Astrocyte (in vitro differentiated cells and primary cell): Measurements from ENCODE around the gene GRK5. TPM values are rescaled to one million over a fixed set of nuclear protein-coding genes. Genes with fewer than 3 reads are reported as not detected.

Experiments
- DNase-seq: peaks from one replicate; pipeline ENCODE4 v3.0.0-alpha.2; 2010; ENCODE audit warnings: low read depth
- FAIRE-seq: peaks from 2 replicates; lab custom pipeline; 2011; peaks lifted over from hg19 to GRCh38; lab: Jason Lieb, UNC
- H2AFZ ChIP-seq: 2 replicates; pipeline ENCODE4 v1.6.0; 2012; ENCODE audit warnings: low read depth, low read length, inconsistent platforms
- H3K27ac ChIP-seq: 2 replicates; pipeline ENCODE4 v1.5.1; 2011; ENCODE audit warnings: low read depth, low read length, inconsistent platforms
- H3K27me3 ChIP-seq: 2 replicates; pipeline ENCODE4 v1.6.0; 2011; ENCODE audit warnings: low read length, inconsistent platforms; ENCODE audit not compliant: insufficient read depth
- H3K36me3 ChIP-seq: 2 replicates; pipeline ENCODE4 v1.5.1; 2011; ENCODE audit warnings: low read length, inconsistent platforms; ENCODE audit not compliant: insufficient read depth
- H3K4me1 ChIP-seq: 2 replicates; pipeline ENCODE4 v1.5.1; 2011; ENCODE audit warnings: low read length, inconsistent platforms; ENCODE audit not compliant: insufficient read depth
- H3K4me2 ChIP-seq: 2 replicates; pipeline ENCODE4 v1.6.0; 2012; ENCODE audit warnings: low read length, inconsistent platforms
- H3K4me3 ChIP-seq: 2 replicates; pipeline ENCODE4 v1.5.1; 2011; ENCODE audit warnings: low read depth, mild to moderate bottlenecking, low read length, inconsistent platforms; ENCODE audit not compliant: insufficient read depth
- H3K79me2 ChIP-seq: 2 replicates; pipeline ENCODE4 v1.6.0; 2012; ENCODE audit warnings: mild to moderate bottlenecking, low read length, inconsistent platforms; ENCODE audit not compliant: insufficient read depth
- H3K9ac ChIP-seq: 2 replicates; pipeline ENCODE4 v1.6.0; 2012; ENCODE audit warnings: mild to moderate bottlenecking, low read length, inconsistent platforms
- H3K9me3 ChIP-seq: 2 replicates; pipeline ENCODE4 v1.5.1; 2012; ENCODE audit warnings: low read depth, mild to moderate bottlenecking, low read length, inconsistent platforms; ENCODE audit not compliant: insufficient read depth
- H4K20me1 ChIP-seq: 2 replicates; pipeline ENCODE4 v1.6.0; 2012; ENCODE audit warnings: low read length, inconsistent platforms; ENCODE audit not compliant: insufficient read depth
- H3K27ac Mint-ChIP-seq: one replicate; pipeline ENCODE4 v1.8.0; 2021; ENCODE audit warnings: mild to moderate bottlenecking, mixed read lengths; ENCODE audit not compliant: unreplicated experiment
- H3K27me3 Mint-ChIP-seq: one replicate; pipeline ENCODE4 v1.8.0; 2021; ENCODE audit warnings: low read depth, mixed read lengths; ENCODE audit not compliant: unreplicated experiment
- H3K36me3 Mint-ChIP-seq: one replicate; pipeline ENCODE4 v1.8.0; 2021; ENCODE audit warnings: low read depth, mixed read lengths; ENCODE audit not compliant: unreplicated experiment
- H3K4me1 Mint-ChIP-seq: one replicate; pipeline ENCODE4 v1.8.0; 2021; ENCODE audit warnings: low read depth, mixed read lengths; ENCODE audit not compliant: unreplicated experiment
- H3K4me3 Mint-ChIP-seq: one replicate; pipeline ENCODE4 v1.8.0; 2021; ENCODE audit warnings: mild to moderate bottlenecking, moderate library complexity, mixed read lengths; ENCODE audit not compliant: unreplicated experiment
- H3K9me3 Mint-ChIP-seq: one replicate; pipeline ENCODE4 v1.8.0; 2021; ENCODE audit warnings: mild to moderate bottlenecking, mixed read lengths; ENCODE audit not compliant: unreplicated experiment
- CTCF ChIP-seq: IDR thresholded peaks from 2 replicates; pipeline ENCODE4 v1.5.1; 2011; ENCODE audit warnings: low read depth, mild to moderate bottlenecking, inconsistent platforms, low read length, moderate library complexity; ENCODE audit not compliant: insufficient read depth
- EZH2 ChIP-seq: IDR thresholded peaks from 2 replicates; pipeline ENCODE4 v1.6.1; 2012; ENCODE audit warnings: mild to moderate bottlenecking, low read length, inconsistent platforms; ENCODE audit not compliant: insufficient read depth
- total RNA-seq: library from RNA; stranded (reverse); gene quantifications from 2 replicates; pipeline ENCODE4 v1.2.1, GENCODE V29; 2021

Gene GRK5
- total RNA-seq, 1 donor from 2014 or later, result 8.5 TPM

GRCh38 chr10:119423510-119424257 lies 216.3 kb downstream of the GRK5 start:
- Histone ChIP-seq H4K20me1 (peaks cover 29% of the 10 kb centered on the region), H3K4me1 (peaks cover 3% of the 10 kb centered on the region), H2AFZ (no peak overlapping the region), H3K9me3 (no peaks in the 10 kb centered on the region), H3K27me3 (no peaks in the 10 kb centered on the region), H3K4me3 (no peak overlapping the region), H3K36me3 (no peaks in the 10 kb centered on the region), H3K4me2 (no peak overlapping the region), H3K9ac (no peak overlapping the region), H3K79me2 (no peaks in the 10 kb centered on the region), H3K27ac (no peak overlapping the region)
- FAIRE-seq, result no peak
- Mint-ChIP-seq H3K4me3 (no peak overlapping the region), H3K27me3 (peaks cover 33% of the 10 kb centered on the region), H3K4me1 (peaks cover 16% of the 10 kb centered on the region), H3K27ac (no peak overlapping the region), H3K36me3 (peaks cover 7% of the 10 kb centered on the region), H3K9me3 (no peaks in the 10 kb centered on the region)
- no peak for DNase-seq
- no peak for TF ChIP-seq CTCF
- no peak for TF ChIP-seq EZH2

GRCh38 chr10:119424258-119424975 lies 217.0 kb downstream of the GRK5 start:
- H3K4me3 Mint-ChIP-seq, result peak overlapping the region; percentile 60
- Histone ChIP-seq H3K4me1 (peaks cover 8% of the 10 kb centered on the region), H3K79me2 (no peaks in the 10 kb centered on the region), H4K20me1 (peaks cover 34% of the 10 kb centered on the region), H3K4me2 (no peak overlapping the region), H3K9ac (no peak overlapping the region), H3K4me3 (no peak overlapping the region), H3K36me3 (no peaks in the 10 kb centered on the region), H3K27ac (no peak overlapping the region), H3K9me3 (no peaks in the 10 kb centered on the region), H2AFZ (no peak overlapping the region), H3K27me3 (no peaks in the 10 kb centered on the region)
- DNase-seq (no peak), FAIRE-seq (no peak)
- peaks cover 29% of the 10 kb centered on the region for H3K27me3 Mint-ChIP-seq
- no peak for TF ChIP-seq EZH2
- no peak for TF ChIP-seq CTCF
- peaks cover 21% of the 10 kb centered on the region for H3K4me1 Mint-ChIP-seq
- H3K36me3 Mint-ChIP-seq, result peaks cover 4% of the 10 kb centered on the region
- H3K27ac Mint-ChIP-seq, result no peak overlapping the region
- no peaks in the 10 kb centered on the region for H3K9me3 Mint-ChIP-seq
